C4-2B (cell line): ENCODE measurements around the gene MYO1D.
"Not testable (repeated sequence)": the region's sequence is repeated elsewhere in the genome, so short reads cannot be mapped to it uniquely, and the experiment has no call there.

Experiments used
- H3K27ac ChIP-seq: fragments of 450-650 bp; 2 replicates; pipeline ENCODE4 v1.5.1; 2017
- CTCF ChIP-seq: fragments of 450-650 bp; conservative IDR thresholded peaks from 2 replicates; pipeline ENCODE4 v1.5.1; 2017; ENCODE audit warnings: mild to moderate bottlenecking
- ZFX ChIP-seq: fragments of 450-650 bp; IDR thresholded peaks from 2 replicates; pipeline ENCODE4 v1.6.1; 2017

The MYO1D gene

GRCh38 chr17:32731556-32732295, 145.2 kb downstream of the MYO1D start:
- H3K27ac ChIP-seq, result no peak overlapping the region
- TF ChIP-seq CTCF (no peak), ZFX (no peak)

GRCh38 chr17:32727681-32728080, 149.2 kb downstream of the MYO1D start:
- TF ChIP-seq CTCF (no peak), ZFX (no peak)
- no peak overlapping the region for H3K27ac ChIP-seq

- TF ChIP-seq ZFX, result no peak
- no peak for TF ChIP-seq CTCF
- no peak overlapping the region for H3K27ac ChIP-seq
Observed at GRCh38 chr17:32725697-32726096, 151.2 kb downstream of the MYO1D start.

- no peak for TF ChIP-seq CTCF
- no peak for TF ChIP-seq ZFX
Observed at GRCh38 chr17:32723310-32723955, 153.5 kb downstream of the MYO1D start.

GRCh38 chr17:32722733-32723132, 154.2 kb downstream of the MYO1D start:
- TF ChIP-seq CTCF, result no peak
- no peak overlapping the region for H3K27ac ChIP-seq

More at GRCh38 chr17:32723310-32723955, 153.5 kb downstream of the MYO1D start:
- H3K27ac ChIP-seq, result no peak overlapping the region

- TF ChIP-seq ZFX (no peak), CTCF (no peak)
- no peak overlapping the region for H3K27ac ChIP-seq
Observed at GRCh38 chr17:32720671-32721070, 156.3 kb downstream of the MYO1D start.

GRCh38 chr17:32719689-32720088, 157.2 kb downstream of the MYO1D start:
- TF ChIP-seq CTCF, result no peak
- TF ChIP-seq ZFX, result no peak
- H3K27ac ChIP-seq, result no peak overlapping the region

- H3K27ac ChIP-seq, result not testable (repeated sequence)
Observed at GRCh38 chr17:32714922-32715321, 162.0 kb downstream of the MYO1D start.

GRCh38 chr17:32714206-32714605, 162.7 kb downstream of the MYO1D start:
- H3K27ac ChIP-seq, result not testable (repeated sequence)
